Activated T-cell treated with anti-CD3 and anti-CD28 coated beads, Interleukin-2, amount 50 U/mL, for 48 hours (primary cell): ENCODE results near the gene DCPS.
"Not testable (repeated sequence)": the region's sequence is repeated elsewhere in the genome, so short reads cannot be mapped to it uniquely, and the experiment has no call there.

Experiments
- DNase-seq, 2 experiments: peaks; one replicate each; pipeline ENCODE4 v3.0.0-alpha.2; 2020

Gene DCPS

DNA sequence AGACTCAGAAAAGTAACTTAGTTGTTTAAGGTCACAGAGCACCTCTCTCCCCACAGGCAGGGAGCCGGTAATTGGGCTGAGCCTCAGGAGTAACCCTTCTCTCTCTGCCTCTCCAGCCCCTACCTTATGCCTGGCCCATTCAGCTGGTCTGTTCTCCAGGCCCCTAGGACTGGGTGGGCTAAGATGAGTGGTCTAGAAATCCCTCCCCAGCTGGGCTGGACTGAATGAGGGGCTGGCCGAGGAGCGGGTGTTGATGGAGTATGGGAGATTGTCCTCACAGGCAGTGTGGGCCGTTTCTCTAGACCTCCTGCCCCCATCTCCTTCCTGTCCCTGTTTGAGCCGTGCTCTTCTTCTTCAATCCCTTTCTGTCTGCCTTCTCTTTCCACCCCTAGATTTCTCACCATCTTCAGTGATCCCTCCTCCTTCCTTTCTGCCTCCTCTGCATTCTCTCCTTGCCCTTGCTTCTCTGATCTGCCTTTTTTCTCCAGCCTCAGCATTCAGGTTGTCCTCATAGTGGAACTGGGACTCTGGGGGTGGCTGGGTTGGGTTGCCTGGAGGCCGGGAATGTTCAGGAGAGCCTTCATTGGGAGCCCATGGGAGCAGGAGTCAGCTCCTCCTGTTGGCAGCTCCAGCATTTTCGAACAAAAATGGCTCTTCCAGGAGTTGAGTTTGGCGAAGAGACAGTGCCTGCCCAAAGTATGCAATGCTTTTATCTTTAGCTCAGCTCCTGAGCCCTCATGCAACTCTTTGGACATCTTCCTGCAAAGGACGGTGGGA is 59.2 kb downstream of the DCPS start:
- no peak for DNase-seq

DNA sequence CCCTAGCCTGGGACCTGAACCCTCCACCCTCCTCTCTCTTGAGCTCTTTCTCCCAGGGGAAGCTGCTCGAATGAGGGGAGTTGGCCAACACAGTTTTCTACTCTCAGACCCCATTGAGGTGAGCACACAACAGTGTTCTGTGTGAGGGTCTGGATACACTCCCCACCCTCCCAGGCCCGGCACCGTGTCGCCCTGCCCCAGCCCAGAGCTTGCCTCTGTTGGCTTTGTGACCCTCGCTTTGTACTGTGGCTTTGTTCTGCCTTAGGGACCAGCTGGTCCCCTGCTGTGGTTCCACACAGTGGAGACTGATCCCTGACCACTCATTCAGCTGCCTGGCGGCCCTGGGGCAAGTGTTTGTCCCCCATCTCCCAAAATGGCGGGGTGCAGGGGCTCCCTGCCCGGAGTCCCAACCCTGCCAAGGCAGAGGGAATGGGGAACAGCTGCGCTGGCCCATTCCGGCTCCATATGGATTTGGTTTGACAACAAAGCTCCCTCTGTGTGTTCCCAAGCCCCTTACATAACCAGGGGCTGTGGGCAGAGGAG is 59.9 kb downstream of the DCPS start:
- DNase-seq = no peak

DNA sequence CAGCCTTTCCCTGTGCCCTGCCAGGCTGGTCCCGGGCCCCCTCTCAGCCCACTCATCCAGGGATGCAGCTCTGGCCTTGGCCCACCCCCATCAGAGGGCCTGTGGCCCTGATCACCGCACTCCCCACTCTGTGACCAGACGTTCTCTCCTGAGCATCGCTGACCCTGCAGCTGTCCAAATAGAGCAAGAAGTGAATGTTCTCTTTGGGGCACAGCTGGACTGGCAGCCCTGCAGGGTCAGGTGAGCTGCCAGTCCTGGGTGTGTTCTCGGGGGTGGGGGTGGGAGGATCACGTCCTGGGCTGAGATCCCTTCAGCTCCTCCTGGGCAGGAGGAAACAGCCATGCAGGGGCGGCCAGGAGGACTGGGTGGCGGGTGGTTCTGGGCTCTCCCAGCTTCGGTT is 60.9 kb downstream of the DCPS start:
- DNase-seq = not testable (repeated sequence)

DNA sequence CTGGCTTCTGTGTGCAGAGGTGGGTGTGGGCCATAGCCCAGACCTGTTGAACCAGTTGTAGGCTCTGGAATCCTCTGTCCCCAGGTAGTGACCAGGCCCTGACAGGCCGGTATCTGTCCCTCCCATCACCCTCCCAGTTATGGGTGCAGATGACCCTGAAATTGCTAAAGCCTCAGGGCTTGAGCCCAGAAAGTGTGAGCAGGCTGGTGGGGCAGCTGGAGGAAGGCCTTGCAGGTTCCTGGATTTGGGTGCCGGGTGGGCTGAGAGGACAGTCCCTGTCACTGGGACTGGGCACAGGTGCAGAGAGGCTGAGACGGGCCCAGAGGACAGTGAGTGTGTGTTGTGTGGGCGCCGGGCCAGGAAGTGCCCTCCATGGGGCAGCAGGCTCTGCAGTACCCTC is 61.6 kb downstream of the DCPS start:
- not testable (repeated sequence) for DNase-seq

DNA sequence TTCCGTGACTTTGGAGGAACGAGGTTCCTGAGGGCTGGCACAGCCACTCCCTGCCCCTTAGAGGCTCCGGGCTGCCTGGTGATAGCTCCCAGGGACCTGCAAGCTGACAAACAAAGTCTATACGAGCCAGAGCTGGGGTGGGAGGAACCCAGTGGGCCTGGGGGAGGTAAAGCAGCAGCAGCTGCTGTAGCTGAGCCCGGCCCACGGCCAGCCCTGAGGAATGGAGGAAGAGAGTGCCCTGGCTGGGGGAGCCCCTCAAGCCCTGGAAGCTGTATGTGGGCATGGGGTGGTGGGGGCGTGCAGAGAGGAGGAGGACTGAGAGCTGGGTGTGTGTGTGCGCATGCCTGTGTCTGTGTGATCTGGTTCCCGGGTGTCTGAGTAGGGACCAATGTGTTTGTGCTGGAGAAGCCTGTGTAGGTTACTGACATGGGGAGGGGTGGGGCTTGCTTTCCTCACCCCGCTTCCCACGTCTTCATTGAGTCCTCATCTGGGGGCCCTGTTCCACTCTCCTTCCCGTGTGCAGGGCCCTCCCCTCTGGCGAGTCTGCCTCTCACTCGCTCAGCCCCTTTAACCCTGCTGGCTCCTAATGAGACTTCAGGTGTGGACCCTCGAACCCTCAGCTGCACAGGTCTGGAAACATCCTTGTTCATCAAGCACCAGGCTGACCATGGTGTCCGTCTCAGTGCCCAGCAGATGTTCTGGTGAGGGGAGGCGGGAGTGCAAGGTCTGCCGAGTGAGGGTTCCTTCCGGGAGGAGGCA is 62.4 kb downstream of the DCPS start:
- DNase-seq = no peak

DNA sequence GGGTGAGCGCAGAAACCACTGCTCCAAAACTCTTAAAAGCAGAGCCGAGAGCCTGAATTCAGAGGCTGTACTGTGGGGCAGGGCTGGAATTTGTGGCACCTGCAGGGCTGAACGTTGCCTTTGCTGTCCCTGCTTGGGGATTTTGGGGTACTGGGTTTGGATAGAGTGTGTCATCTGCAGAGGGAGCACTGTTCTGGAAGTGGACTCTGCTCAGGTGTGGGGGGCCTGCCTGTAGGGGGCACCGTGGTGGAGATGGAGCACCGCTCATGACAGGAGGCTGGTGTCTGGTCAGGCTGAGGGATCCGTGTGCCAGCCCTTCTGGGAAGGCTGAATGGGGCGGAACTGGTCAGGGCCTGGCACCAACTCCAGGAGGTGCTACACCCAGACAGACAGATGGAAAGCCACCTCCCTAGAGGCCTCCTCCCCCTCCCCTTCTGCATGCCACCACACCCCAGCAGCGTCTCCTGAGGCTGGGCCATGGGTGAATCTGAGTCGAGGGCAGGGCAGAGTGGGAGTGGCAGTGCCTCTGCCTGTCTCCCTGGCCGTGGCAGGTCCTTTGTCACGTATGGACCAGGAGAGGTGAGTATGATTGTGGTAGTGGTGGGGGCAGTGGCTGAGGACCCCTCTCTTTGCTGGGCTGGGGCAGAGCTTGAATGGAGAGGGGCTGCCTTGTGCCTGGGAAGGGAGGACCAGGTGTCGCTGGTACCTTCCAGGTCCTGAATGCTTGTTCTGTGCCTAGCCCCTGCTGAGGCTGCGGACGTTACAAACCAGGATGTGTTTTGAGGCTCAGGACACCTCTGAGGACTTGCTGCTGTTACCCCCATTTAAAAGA is 63.2 kb downstream of the DCPS start:
- not testable (repeated sequence) for DNase-seq

DNA sequence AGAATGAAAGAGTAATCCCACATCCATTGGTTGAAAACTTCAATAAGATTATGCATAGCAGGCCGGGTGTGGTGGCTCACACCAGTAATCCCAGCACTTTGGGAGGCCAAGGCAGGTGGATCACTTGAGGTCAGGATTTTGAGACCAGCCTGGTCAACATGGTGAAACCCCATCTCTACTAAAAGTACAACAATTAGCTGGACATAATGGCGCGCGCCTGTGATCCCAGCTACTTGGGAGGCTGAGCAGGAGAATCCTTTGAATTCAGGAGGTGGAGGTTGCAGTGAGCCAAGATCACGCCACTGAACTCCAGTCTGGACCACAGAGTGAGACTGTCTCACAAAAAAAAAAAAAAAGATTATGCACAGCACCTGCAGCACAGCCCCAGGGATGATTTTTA is 63.9 kb downstream of the DCPS start:
- DNase-seq = not testable (repeated sequence)

DNA sequence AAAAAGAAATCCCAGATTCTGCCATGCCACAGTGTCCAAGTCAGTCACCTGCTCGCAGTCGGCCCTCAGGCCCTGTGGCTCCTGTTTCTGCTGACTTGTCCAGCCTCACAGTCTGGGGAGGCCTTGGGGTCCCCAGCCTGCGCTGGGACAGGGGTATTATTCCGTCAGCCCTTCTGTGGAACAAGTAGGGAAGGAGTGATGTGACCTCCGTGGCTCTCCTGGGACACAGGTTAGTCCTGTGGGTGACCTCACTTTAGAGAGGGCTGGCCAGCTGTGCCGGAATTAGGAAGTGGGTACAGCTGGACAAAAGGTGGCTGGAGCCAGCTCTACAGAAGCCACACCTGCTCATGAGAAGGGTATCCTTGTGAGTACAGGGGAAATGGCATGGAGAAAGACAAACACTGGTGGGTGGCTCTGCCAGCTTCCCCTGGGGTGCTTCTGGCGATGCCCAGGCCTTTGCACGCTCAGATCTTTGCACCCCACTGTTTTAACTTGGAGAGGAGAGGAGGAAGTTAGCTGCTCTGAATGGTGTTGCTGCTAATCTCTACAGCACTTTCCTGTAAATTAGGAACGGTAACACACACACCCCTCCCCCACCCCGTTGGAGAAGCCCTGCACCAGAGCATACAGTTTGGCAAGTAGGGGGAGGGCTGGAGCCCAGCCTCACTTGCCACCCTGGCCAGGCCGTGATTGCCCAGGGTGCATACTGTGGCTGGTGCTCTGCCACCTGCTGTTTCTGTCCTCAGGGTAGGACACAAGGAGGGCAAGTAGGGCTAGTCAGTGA is 64.7 kb downstream of the DCPS start:
- not testable (repeated sequence) for DNase-seq

DNA sequence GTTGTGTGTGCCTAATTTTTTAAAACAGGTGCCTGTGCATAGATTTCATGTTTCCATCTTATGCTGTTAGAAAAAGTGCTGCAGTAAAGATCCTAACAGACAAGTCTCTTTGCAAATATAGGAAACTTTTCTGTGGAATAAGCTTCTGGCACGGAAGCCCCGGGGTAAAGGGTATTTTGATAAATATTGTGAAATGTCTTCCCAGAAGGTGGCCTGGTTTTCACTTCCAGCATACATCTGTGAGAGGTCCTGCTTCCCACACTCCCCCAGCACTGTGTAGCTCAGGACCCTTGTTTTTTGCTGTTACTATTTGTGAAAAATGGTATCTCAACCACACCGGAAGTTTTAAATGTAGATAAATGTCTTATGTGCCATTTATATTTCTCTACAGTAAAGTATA is 66.2 kb downstream of the DCPS start:
- DNase-seq = no peak

DNA sequence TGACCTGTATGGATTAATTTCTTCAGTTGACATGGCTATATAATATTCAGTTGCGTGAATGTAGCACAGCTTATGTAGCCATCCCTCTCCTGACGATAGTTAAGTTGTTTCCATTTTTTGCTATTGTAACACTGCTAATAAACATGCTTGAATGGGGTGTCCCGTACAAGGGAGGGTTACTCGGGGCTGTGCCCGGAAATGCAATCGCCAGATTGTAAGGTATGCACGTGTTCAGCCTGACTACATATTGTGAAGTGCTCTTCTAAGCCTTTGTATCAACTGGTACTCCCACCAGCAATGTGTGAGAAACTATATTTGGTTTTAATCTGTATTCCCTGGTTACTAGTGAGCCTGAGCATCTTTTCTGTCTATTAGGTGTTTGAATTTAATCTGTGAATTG is 67.7 kb downstream of the DCPS start:
- no peak for DNase-seq

DNA sequence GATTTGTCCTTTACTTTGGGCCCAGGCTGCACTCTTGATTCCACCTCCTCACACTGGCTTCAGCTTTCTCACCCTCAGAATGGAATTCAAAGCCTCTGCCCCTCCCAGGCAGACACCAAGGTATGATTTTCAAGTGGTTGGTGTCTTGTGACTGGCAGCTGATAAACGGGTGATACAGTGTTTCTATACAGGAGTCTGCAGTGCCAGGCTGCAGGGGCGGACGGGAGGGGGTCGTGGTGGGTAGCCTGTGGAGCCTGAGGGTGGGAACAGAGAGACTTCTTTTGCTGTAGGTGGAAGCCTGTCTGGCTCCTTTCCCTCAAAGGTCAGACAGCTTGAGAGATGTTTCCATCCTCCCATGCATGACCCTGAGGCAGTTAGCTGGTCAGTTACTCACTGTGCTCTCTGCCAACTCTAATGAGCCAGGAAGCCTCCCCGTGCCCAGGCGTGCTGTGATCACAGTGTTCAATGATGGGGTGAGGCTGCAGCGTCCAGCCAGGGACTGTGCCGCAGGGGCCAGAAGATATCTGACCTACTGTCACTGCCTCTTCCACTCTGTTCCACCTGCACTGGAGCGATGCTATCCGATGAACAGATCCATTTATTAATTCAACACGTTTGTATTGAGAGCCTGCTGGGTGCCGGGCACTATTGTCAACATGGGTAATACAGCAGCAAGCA is 69.7 kb downstream of the DCPS start:
- not testable (repeated sequence) for DNase-seq

DNA sequence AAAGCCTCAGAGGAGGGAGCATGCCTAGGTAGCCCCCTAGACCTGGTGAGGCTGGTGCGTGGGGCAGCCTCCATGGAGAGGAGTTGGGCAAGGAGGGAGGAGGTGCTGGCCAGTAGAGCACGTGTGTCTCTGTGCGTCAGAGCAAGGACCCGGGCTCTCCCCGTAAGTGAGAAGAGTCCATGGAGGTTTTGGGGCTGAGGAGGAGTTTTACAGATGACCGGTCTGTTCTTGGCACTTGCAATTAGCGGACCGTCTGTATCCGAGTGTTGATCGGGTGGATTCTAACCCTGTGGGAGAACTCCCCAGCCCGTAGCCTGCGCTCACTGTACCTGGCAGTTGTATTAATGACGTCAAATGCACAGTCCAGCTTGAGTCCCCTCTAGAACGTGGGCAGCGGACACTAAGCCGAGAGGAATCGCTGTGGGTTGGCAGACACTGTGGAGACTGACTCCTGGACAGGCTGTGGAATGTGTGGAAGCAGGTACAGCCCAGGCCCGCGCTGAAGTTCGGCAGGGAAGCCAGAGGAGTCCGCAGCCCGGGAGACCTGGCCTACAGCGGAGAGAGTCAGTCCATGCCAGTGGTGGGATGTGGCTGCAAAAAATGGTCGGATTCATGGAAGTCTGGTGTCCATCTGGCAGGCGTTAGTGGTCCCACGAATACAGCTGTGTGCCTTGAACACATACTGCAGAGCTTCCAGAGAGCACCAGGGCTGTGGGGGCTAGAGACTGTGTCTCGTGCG is 70.9 kb downstream of the DCPS start:
- DNase-seq = not testable (repeated sequence)

DNA sequence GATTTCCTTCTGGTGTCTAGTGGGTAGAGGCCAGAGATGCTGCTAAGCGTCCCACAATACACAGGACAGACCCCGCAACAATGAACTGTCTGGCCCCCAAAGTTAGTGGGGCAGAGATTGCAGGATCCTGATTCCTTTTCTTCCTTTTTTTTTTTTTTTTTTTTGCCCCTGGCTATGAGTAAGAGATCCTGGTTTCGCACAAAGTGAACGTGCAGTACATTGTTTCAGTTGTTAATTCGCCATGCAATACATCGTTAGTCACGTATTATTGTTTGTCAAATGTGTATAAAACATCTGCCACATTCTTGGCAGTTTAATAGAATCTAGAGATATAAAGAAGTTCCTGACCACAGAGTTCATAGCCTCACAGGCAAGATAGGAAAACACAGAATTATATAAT is 71.9 kb downstream of the DCPS start:
- DNase-seq = no peak

DNA sequence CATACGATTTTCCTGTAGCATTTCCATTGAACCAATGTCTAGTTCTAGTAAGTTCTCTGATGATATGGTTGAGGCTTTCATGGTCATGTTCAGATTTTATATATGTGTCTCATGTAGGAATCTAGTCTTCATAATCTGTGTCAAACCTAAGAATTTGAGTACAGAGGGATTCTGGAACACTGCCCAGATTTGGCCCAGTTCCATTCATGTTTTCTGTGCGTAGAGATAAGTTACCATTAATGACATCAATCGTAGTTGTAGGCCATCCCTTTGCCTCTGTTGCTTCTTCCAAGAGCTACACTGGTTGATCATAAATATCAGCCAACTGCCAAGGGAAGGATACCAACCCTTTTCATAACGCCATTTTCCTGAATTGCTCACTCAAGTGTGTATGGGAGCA is 74.9 kb downstream of the DCPS start:
- DNase-seq = no peak

DNA sequence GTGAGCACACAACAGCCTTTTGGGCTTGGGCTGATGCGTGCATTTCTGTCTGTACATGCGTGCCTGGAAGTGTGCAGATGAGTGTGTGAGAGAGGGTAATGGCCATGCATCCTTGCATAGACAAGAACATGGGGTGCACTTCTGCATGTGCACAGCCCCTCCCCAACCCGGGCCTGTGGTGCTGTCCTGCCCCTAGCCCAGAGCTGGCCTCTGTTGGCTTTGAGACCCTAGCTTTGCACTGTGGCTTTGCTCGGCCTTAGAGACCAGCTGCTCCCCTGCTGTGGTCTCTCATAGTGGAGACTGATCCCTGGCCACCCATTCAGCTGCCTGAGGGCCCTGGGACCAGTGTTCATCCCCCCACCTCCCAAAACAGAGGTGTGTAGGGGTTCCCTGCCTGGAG is 77.0 kb downstream of the DCPS start:
- no peak for DNase-seq

DNA sequence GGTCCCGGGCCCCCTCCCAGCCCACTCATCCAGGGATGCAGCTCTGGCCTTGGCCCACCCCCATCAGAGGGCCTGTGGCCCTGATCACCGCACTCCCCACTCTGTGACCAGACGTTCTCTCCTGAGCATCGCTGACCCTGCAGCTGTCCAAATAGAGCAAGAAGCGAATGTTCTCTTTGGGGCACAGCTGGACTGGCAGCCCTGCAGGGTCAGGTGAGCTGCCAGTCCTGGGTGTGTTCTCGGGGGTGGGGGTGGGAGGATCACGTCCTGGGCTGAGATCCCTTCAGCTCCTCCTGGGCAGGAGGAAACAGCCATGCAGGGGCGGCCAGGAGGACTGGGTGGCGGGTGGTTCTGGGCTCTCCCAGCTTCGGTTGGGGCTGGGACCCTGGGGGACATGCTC is 78.1 kb downstream of the DCPS start:
- DNase-seq = not testable (repeated sequence)

DNA sequence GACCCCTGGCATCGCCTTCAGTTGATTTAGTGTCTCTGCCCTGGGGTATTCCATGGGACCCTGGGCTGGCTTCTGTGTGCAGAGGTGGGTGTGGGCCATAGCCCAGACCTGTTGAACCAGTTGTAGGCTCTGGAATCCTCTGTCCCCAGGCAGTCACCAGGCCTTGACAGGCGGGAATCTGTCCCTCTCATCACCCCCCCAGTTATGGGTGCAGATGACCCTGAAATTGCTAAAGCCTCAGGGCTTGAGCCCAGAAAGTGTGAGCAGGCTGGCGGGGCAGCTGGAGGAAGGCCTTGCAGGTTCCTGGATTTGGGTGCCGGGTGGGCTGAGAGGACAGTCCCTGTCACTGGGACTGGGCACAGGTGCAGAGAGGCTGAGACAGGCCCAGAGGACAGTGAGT is 78.8 kb downstream of the DCPS start:
- not testable (repeated sequence) for DNase-seq

DNA sequence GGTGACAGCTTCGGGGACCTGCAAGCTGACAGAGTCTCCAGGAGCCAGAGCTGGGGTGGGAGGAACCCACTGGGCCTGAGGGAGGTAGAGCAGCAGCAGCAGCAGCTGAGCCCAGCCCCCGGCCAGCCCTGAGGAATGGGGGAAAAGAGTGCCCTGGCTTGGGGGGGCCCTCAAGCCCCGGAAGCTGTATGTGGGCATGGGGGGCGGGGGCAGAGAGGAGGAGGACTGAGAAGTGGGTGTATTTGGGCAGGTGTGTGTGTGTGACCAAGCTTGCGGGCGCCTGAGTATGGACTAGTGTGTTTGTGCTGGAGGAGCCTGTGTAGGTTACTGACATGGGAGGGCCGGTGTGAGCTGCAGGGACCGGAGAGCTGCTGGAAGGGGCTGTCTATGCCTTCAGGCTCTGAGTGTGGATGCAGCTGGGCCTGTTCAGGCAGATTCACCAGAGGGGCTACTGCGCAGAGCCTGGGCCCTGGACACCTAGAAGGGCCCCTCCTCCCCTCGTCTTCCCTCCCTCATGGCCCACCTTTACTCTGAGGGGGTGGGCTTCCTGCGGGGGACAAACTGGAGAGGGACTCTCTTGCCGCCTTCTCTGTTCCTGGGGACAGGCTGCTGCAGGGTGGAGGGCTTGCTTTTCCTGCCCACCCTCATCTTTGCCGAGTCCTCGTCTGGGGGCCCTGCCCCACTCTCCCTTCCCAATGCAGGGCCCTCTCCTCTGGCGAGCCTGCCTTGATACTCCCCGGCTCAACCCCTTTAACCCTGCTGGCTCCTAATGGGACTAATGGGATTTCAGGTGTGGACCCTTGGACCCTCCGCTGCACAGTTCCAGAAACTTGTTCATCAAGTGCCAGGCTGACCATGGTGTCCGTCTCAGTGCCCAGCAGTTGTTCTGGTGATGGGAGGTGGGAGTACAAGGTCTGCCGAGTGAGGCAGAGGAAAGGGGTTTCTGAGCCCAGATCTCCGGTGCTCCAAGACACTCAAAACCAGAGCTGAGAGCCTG is 79.8 kb downstream of the DCPS start:
- DNase-seq = no peak

DNA sequence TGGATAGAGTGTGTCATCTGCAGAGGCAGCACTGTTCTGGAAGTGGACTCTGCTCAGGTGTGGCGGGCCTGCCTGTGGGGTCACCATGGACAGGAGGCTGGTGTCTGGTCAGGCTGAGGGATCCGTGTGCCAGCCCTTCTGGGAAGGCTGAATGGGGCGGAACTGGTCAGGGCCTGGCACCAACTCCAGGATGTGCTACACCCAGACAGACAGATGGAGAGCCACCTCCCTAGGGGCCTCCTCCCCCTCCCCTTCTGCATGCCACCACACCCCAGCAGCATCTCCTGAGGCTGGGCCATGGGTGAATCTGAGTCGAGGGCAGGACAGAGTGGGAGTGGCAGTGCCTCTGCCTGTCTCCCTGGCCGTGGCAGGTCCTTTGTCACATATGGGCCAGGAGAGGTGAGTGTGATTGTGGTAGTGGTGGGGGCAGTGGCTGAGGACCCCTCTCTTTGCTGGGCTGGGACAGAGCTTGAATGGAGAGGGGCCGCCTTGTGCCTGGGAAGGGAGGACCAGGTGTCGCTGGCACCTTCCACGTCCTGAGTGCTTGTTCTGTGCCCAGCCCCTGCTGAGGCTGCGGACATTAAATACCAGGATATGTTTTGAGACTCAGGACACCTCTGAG is 80.7 kb downstream of the DCPS start:
- DNase-seq = no peak
